COR-L47 (cell line): ENCODE measurements around the gene ATP2C2.
"Not testable (repeated sequence)": the region's sequence is repeated elsewhere in the genome, so short reads cannot be mapped to it uniquely, and the experiment has no call there.

Experiments
- DNase-seq: peaks from one replicate; lab custom pipeline; 2025; lab: John Stamatoyannopoulos, UW

Gene ATP2C2

GRCh38 chr16:84368308-84368996, at the start of gene ATP2C2:
TSS of gene ATP2C2 (plus strand) at chr16:84368538. CDS start at chr16:84368616, 78 bp downstream.
- no peak for DNase-seq

- DNase-seq: no peak
Observed at GRCh38 chr16:84319146-84319760, 49.1 kb upstream of the ATP2C2 start.

- no peak for DNase-seq
Observed at GRCh38 chr16:84320511-84320910, 47.8 kb upstream of the ATP2C2 start.

- DNase-seq: no peak
Observed at GRCh38 chr16:84321932-84322331, 46.4 kb upstream of the ATP2C2 start.

GRCh38 chr16:84322749-84323148, 45.6 kb upstream of the ATP2C2 start:
- no peak for DNase-seq

- no peak for DNase-seq
Observed at GRCh38 chr16:84323606-84324005, 44.7 kb upstream of the ATP2C2 start.

GRCh38 chr16:84324434-84325262, 43.7 kb upstream of the ATP2C2 start:
- no peak for DNase-seq

- no peak for DNase-seq
Observed at GRCh38 chr16:84326545-84326944, 41.8 kb upstream of the ATP2C2 start.

- DNase-seq: no peak
Observed at GRCh38 chr16:84327926-84328505, 40.3 kb upstream of the ATP2C2 start.

GRCh38 chr16:84329016-84329415, 39.3 kb upstream of the ATP2C2 start:
- DNase-seq: no peak

GRCh38 chr16:84329843-84330684, 38.3 kb upstream of the ATP2C2 start:
- no peak for DNase-seq

- no peak for DNase-seq
Observed at GRCh38 chr16:84330685-84331050, 37.7 kb upstream of the ATP2C2 start.

- DNase-seq: no peak
Observed at GRCh38 chr16:84331998-84332780, 36.1 kb upstream of the ATP2C2 start.

GRCh38 chr16:84332975-84333684, 35.2 kb upstream of the ATP2C2 start:
- DNase-seq: no peak

- no peak for DNase-seq
Observed at GRCh38 chr16:84334058-84334457, 34.3 kb upstream of the ATP2C2 start.

- DNase-seq: no peak
Observed at GRCh38 chr16:84334482-84334881, 33.9 kb upstream of the ATP2C2 start.

GRCh38 chr16:84337236-84337635, 31.1 kb upstream of the ATP2C2 start:
- DNase-seq: not testable (repeated sequence)

GRCh38 chr16:84339311-84339710, 29.0 kb upstream of the ATP2C2 start:
- DNase-seq: no peak

GRCh38 chr16:84339766-84340165, 28.6 kb upstream of the ATP2C2 start:
- no peak for DNase-seq

GRCh38 chr16:84340325-84341040, 27.9 kb upstream of the ATP2C2 start:
- no peak for DNase-seq
